ENCODE measurements around the gene PRPF40A.

PRPF40A gene

DNA sequence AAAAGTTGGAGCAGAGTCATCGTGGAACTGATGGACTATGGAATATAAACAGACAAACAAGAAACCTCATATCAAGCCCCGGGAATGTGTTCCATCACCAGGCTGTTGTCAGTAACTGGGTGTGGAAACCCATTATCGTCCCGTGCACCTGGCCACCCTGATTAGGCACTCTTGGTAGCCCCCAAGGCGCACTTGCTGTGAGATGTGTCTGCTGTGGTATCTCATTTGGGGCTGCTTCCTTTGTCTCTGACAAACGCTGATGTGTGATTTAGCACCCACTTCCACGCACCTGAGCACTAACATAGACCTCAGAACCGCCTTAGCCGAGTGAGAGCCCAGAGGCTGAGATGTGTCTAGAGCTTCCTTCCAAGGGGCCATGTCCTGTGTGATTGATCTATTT, 96.3 kb downstream of the PRPF40A start:
- Histone ChIP-seq H2BK5ac (ENCODE audit: low read depth, low read length, poor library complexity, severe bottlenecking) (no peak overlapping the region), H3K4me1 (ENCODE audit: control insufficient read depth, insufficient read depth, low read depth, low read length) (peaks cover 1% of the 10 kb centered on the region), H2AFZ (ENCODE audit: low read depth, low read length) (no peak overlapping the region), H2AK5ac (ENCODE audit: low read length, severe bottlenecking) (no peak overlapping the region), H3K27me3 (ENCODE audit: control insufficient read depth in 1 of 2, insufficient read depth in 1 of 2, low read length in 2 of 2) (no peaks in the 10 kb centered on the region), H3K36me3 (ENCODE audit: control insufficient read depth in 1 of 2, insufficient read depth in 2 of 2, low read depth in 1 of 2, low read length in 2 of 2) (peaks cover 33 to 85% of the 10 kb centered on the region in 2 experiments), H3K14ac (ENCODE audit: low read length in 2 of 2) (no peak overlapping the region), H3K9ac (ENCODE audit: low read length) (no peak overlapping the region), H4K8ac (ENCODE audit: low read length) (no peak overlapping the region), H3K4me2 (ENCODE audit: low read length, poor library complexity, severe bottlenecking) (no peak overlapping the region), H3K4ac (ENCODE audit: low read depth in 1 of 2, low read length in 2 of 2) (no peak overlapping the region), H3K79me1 (replicated peaks; ENCODE audit: low read length, poor library complexity, severe bottlenecking) (peaks cover 19% of the 10 kb centered on the region), H4K91ac (ENCODE audit: low read length) (no peak overlapping the region), H2BK12ac (ENCODE audit: low read length in 2 of 2) (no peak overlapping the region), H3K23ac (ENCODE audit: low read length in 2 of 2) (no peak overlapping the region), H2BK120ac (ENCODE audit: low read depth, low read length) (no peak overlapping the region), H3K9me3 (ENCODE audit: control insufficient read depth, low read length) (no peaks in the 10 kb centered on the region), H3K4me3 (ENCODE audit: insufficient read depth in 1 of 2, low read depth in 1 of 2, low read length in 2 of 2) (no peak overlapping the region), H2BK15ac (ENCODE audit: low read depth, poor library complexity, severe bottlenecking) (no peak overlapping the region), H3K27ac (ENCODE audit: low read length, poor library complexity, severe bottlenecking) (no peak overlapping the region), H3K18ac (ENCODE audit: low read depth in 1 of 2, low read length in 2 of 2) (no peak overlapping the region)
- 96% methylated on average over 8 of the region's 9 CpGs for WGBS
- DNase-seq = no peak

DNA sequence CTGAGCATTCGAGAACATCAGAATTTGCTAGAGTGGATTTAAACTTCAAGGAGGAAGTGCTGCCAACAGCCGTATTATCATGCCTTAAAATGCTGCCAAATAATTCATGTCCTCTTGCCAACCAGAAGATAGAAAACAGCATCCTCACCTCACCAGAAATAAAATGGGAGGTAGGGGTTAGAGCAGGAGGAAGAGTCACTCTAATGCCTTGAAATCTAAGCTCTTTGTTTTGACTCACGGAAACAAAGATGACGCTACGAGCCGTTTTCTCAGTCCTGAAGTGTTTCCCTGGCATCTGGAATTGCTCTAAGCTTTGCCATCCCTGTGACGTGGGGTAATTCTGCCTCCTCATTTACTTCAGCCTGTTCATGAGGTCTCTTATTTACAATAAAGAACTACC, 97.1 kb downstream of the PRPF40A start:
- H3K4me1 ChIP-seq (ENCODE audit: control insufficient read depth, insufficient read depth, low read depth, low read length) = peaks cover 1% of the 10 kb centered on the region
- peaks cover 18% of the 10 kb centered on the region for H3K79me1 ChIP-seq (replicated peaks; ENCODE audit: low read length, poor library complexity, severe bottlenecking)
- H2AFZ ChIP-seq (ENCODE audit: low read depth, low read length) = no peak overlapping the region
- H2BK15ac ChIP-seq (ENCODE audit: low read depth, poor library complexity, severe bottlenecking) = no peak overlapping the region
- WGBS = 97% methylated on average over 6 of the region's 7 CpGs
- H2BK12ac ChIP-seq (ENCODE audit: low read length in 2 of 2) = no peak overlapping the region
- H3K36me3 ChIP-seq (ENCODE audit: control insufficient read depth in 1 of 2, insufficient read depth in 2 of 2, low read depth in 1 of 2, low read length in 2 of 2) = peaks cover 32 to 87% of the 10 kb centered on the region in 2 experiments
- DNase-seq = no peak
- H2BK120ac ChIP-seq (ENCODE audit: low read depth, low read length) = no peak overlapping the region
- no peak overlapping the region for H4K8ac ChIP-seq (ENCODE audit: low read length)
- no peak overlapping the region for H3K9ac ChIP-seq (ENCODE audit: low read length)
- no peak overlapping the region for H3K27ac ChIP-seq (ENCODE audit: low read length, poor library complexity, severe bottlenecking)
- H3K9me3 ChIP-seq (ENCODE audit: control insufficient read depth, low read length) = no peaks in the 10 kb centered on the region
- H2AK5ac ChIP-seq (ENCODE audit: low read length, severe bottlenecking) = no peak overlapping the region
- H3K14ac ChIP-seq (ENCODE audit: low read length in 2 of 2) = no peak overlapping the region
- no peak overlapping the region for H3K23ac ChIP-seq (ENCODE audit: low read length in 2 of 2)
- no peak overlapping the region for H4K91ac ChIP-seq (ENCODE audit: low read length)
- no peak overlapping the region for H3K18ac ChIP-seq (ENCODE audit: low read depth in 1 of 2, low read length in 2 of 2)
- no peaks in the 10 kb centered on the region for H3K27me3 ChIP-seq (ENCODE audit: control insufficient read depth in 1 of 2, insufficient read depth in 1 of 2, low read length in 2 of 2)
- H3K4me3 ChIP-seq (ENCODE audit: insufficient read depth in 1 of 2, low read depth in 1 of 2, low read length in 2 of 2) = no peak overlapping the region
- no peak overlapping the region for H2BK5ac ChIP-seq (ENCODE audit: low read depth, low read length, poor library complexity, severe bottlenecking)
- H3K4ac ChIP-seq (ENCODE audit: low read depth in 1 of 2, low read length in 2 of 2) = no peak overlapping the region
- H3K4me2 ChIP-seq (ENCODE audit: low read length, poor library complexity, severe bottlenecking) = no peak overlapping the region

DNA sequence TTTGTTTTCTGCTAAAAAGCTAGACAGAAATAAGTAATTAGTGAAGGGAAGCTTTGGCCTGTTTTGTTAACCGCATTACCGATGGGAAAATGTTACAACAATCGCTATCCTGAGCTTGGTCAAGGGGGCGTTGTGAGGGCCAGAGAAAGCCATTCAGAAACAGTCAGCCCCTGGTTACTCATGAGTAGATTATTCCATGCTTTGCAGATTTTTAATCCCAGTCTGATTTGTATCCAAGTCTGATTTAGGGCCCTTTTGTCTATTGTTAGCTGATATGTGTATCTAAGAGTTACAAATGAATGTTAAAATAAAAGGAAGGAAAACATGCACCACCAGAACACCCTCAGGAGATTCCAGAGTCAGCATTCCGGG, 99.1 kb downstream of the PRPF40A start:
- H3K27ac ChIP-seq (ENCODE audit: low read length, poor library complexity, severe bottlenecking) = no peak overlapping the region
- no peak overlapping the region for H3K23ac ChIP-seq (ENCODE audit: low read length in 2 of 2)
- no peaks in the 10 kb centered on the region for H3K4me1 ChIP-seq (ENCODE audit: control insufficient read depth, insufficient read depth, low read depth, low read length)
- H4K8ac ChIP-seq (ENCODE audit: low read length) = no peak overlapping the region
- H3K36me3 ChIP-seq (ENCODE audit: control insufficient read depth in 1 of 2, insufficient read depth in 2 of 2, low read depth in 1 of 2, low read length in 2 of 2) = peaks cover 25 to 87% of the 10 kb centered on the region in 2 experiments
- H4K91ac ChIP-seq (ENCODE audit: low read length) = no peak overlapping the region
- no peak overlapping the region for H2BK12ac ChIP-seq (ENCODE audit: low read length in 2 of 2)
- no peak overlapping the region for H2BK120ac ChIP-seq (ENCODE audit: low read depth, low read length)
- H3K4ac ChIP-seq (ENCODE audit: low read depth in 1 of 2, low read length in 2 of 2) = no peak overlapping the region
- no peak overlapping the region for H3K4me2 ChIP-seq (ENCODE audit: low read length, poor library complexity, severe bottlenecking)
- H3K27me3 ChIP-seq (ENCODE audit: control insufficient read depth in 1 of 2, insufficient read depth in 1 of 2, low read length in 2 of 2) = no peaks in the 10 kb centered on the region
- H3K9ac ChIP-seq (ENCODE audit: low read length) = no peak overlapping the region
- DNase-seq = no peak
- H3K4me3 ChIP-seq (ENCODE audit: insufficient read depth in 1 of 2, low read depth in 1 of 2, low read length in 2 of 2) = no peak overlapping the region
- no peak overlapping the region for H2BK15ac ChIP-seq (ENCODE audit: low read depth, poor library complexity, severe bottlenecking)
- WGBS = 98% methylated on average over 4 of the region's 5 CpGs
- H3K9me3 ChIP-seq (ENCODE audit: control insufficient read depth, low read length) = no peaks in the 10 kb centered on the region
- no peak overlapping the region for H2AFZ ChIP-seq (ENCODE audit: low read depth, low read length)
- no peak overlapping the region for H3K14ac ChIP-seq (ENCODE audit: low read length in 2 of 2)
- H2AK5ac ChIP-seq (ENCODE audit: low read length, severe bottlenecking) = no peak overlapping the region
- no peak overlapping the region for H3K18ac ChIP-seq (ENCODE audit: low read depth in 1 of 2, low read length in 2 of 2)
- peaks cover 12% of the 10 kb centered on the region for H3K79me1 ChIP-seq (replicated peaks; ENCODE audit: low read length, poor library complexity, severe bottlenecking)
- no peak overlapping the region for H2BK5ac ChIP-seq (ENCODE audit: low read depth, low read length, poor library complexity, severe bottlenecking)

DNA sequence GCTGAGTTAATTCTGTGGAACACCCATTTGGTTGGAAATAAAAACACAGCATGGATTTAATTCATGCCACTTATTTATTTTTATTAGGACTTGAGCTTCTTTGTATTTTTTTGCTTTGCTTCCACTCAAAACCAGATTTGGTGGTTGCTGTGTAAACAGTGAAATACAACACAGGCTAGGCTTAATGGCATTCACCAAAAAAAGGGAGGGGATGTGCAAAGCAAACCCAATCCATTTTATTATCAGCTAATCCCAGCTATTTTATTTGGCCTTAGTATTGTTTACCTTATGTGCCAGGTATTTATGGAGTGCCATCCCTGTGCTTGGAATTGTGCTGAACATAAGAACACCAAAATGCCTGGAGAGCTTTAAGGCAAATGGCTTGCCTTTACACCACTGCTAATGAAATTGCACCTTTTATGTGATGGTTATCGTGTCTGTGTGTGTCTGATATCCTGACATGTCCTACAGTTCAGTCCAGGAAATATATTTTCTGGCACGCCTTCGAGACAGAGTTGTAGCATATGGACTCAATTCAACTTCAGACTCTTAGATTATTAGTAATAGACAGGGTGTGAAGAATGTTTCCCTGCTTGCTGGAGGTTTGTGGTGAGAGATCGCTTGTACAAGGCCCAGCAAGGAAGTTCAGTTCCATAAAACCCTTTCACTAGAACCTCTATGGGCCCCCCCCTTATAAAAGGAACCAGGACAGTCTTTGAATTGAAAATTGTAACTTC, 99.6 kb downstream of the PRPF40A start:
- DNase-seq = no peak
- H3K18ac ChIP-seq (ENCODE audit: low read depth in 1 of 2, low read length in 2 of 2) = no peak overlapping the region
- H2BK5ac ChIP-seq (ENCODE audit: low read depth, low read length, poor library complexity, severe bottlenecking) = no peak overlapping the region
- peaks cover 2% of the 10 kb centered on the region for H3K4me1 ChIP-seq (ENCODE audit: control insufficient read depth, insufficient read depth, low read depth, low read length)
- H3K4me2 ChIP-seq (ENCODE audit: low read length, poor library complexity, severe bottlenecking) = no peak overlapping the region
- no peak overlapping the region for H3K23ac ChIP-seq (ENCODE audit: low read length in 2 of 2)
- H3K27me3 ChIP-seq (ENCODE audit: control insufficient read depth in 1 of 2, insufficient read depth in 1 of 2, low read length in 2 of 2) = no peaks in the 10 kb centered on the region
- H3K36me3 ChIP-seq (ENCODE audit: control insufficient read depth in 1 of 2, insufficient read depth in 2 of 2, low read depth in 1 of 2, low read length in 2 of 2) = peaks cover 20 to 81% of the 10 kb centered on the region in 2 experiments
- no peak overlapping the region for H3K14ac ChIP-seq (ENCODE audit: low read length in 2 of 2)
- no peak overlapping the region for H2BK15ac ChIP-seq (ENCODE audit: low read depth, poor library complexity, severe bottlenecking)
- H3K9ac ChIP-seq (ENCODE audit: low read length) = no peak overlapping the region
- no peak overlapping the region for H2AK5ac ChIP-seq (ENCODE audit: low read length, severe bottlenecking)
- no peak overlapping the region for H2BK12ac ChIP-seq (ENCODE audit: low read length in 2 of 2)
- no peak overlapping the region for H2AFZ ChIP-seq (ENCODE audit: low read depth, low read length)
- H3K4ac ChIP-seq (ENCODE audit: low read depth in 1 of 2, low read length in 2 of 2) = no peak overlapping the region
- no peak overlapping the region for H4K8ac ChIP-seq (ENCODE audit: low read length)
- H4K91ac ChIP-seq (ENCODE audit: low read length) = no peak overlapping the region
- no peak overlapping the region for H3K27ac ChIP-seq (ENCODE audit: low read length, poor library complexity, severe bottlenecking)
- 94% methylated on average over 3 of the region's 4 CpGs for WGBS
- no peak overlapping the region for H3K4me3 ChIP-seq (ENCODE audit: insufficient read depth in 1 of 2, low read depth in 1 of 2, low read length in 2 of 2)
- peaks cover 12% of the 10 kb centered on the region for H3K79me1 ChIP-seq (replicated peaks; ENCODE audit: low read length, poor library complexity, severe bottlenecking)
- H2BK120ac ChIP-seq (ENCODE audit: low read depth, low read length) = no peak overlapping the region
- H3K9me3 ChIP-seq (ENCODE audit: control insufficient read depth, low read length) = no peaks in the 10 kb centered on the region
